Middle frontal gyrus (tissue), 1 donor: ENCODE measurements around the gene MLYCD.

ENCODE experiments used
- DNase-seq: peaks from one replicate; pipeline ENCODE4 v3.0.0-alpha.2; 2015; ENCODE audit warnings: low spot score; ENCODE audit errors: extremely low spot score

Gene MLYCD

DNA sequence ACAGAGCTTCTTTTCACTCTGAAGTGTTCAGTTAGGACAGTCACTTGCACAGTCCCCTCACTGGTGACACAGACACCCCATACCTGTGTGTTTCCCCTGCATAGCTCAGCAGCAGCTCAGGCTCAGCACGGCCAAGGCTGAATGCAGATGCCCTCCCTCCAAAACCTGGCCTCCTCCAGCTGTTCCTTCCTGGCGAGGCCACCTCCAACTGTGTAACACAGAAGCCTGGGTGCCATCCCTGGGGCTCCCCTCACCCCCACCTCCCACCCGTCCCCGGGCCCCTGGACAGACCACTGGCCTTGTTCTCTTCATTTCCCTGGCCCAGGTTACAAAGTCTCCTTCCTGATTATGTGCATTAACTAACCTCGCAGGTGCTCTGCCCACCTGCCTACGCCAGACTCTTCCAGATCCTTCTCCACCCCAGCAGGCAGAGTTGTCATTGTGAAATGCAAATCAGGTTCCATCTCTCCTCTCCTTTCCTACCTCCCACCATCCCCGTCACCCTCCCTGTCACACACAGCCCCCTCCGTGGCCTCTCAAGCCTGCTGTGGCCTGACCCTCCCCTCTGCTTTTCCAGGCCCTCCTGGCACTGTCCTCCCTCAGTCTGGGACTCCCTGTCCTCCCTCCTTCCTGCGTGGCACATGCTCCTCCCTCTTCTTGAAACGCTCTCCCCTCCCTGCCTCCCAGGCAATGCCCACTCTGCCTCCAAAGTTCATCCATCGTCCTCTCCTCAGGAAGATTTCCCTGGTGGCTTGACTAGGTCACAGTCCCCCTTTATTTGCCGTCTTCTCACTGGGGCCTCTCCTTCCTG, 26.4 kb downstream of the MLYCD start:
- no peak for DNase-seq

DNA sequence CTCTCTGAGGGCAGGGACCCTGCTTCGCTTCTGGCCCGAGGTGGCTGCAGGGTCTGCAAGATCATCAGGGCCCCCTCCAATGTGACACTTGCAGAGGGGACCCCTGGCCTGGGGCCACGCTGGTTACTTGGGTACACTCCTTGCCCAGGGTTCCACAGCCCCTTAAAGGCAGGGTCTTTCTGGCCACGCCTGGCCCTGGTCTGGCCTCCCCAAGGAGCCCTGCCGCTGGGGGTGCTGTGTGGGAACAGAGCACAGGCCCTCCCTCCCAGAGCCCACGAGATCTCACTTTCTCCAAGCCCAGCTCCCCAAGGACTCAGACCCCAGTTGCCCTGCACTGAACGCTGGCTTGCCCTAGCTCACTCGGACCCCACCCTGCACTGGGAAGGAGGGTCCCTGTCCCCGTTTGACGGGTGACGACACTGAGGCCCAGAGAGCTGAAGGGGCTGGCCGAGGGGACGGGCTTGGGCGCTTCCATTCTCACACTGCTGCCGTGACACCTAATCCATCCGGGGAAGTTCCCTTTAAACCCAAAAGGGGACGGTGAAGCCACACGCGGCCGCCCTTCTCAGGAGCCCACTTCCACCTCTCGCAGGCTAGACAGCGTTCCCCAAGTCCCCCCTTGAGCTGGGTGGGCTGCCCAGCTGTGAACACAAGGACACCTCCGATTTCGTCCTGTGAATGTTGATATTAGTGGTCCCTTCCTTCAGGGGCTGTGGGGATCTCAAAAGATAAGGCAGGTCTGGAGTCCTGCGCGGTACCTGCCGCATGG, 27.2 kb downstream of the MLYCD start:
- no peak for DNase-seq

DNA sequence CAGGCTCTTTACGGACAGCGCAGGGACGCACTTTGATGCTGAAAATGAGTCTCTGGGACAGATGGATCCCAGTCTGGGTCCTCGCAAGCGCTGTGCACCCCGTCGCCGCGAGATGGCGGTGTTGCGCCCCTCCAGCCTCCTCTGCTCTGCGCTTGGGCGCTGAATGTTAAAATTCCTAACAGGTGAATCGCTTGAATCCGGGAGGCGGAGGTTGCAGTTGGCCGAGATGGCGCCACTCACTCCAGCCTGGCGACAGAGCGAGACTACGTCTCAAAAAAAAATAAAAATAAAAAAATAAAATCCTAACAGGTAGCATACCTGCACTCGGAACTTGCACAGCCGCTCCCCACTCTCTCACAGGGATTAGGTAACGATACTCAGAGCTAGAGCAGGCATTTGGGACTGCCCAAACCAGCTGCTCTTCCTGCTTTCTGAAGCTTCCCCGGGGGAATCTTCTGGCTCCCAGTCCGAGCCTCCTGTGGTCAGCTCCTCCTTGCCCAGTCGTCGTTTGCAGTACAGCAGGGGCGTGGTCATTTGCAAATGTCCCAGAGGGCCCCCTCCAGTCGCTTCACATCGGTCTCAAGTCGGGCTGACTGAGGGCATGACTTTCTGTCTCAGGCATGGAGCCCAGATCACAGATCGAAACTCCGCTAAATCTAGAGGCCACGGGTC, 27.9 kb downstream of the MLYCD start:
- peak; percentile 26 for DNase-seq

DNA sequence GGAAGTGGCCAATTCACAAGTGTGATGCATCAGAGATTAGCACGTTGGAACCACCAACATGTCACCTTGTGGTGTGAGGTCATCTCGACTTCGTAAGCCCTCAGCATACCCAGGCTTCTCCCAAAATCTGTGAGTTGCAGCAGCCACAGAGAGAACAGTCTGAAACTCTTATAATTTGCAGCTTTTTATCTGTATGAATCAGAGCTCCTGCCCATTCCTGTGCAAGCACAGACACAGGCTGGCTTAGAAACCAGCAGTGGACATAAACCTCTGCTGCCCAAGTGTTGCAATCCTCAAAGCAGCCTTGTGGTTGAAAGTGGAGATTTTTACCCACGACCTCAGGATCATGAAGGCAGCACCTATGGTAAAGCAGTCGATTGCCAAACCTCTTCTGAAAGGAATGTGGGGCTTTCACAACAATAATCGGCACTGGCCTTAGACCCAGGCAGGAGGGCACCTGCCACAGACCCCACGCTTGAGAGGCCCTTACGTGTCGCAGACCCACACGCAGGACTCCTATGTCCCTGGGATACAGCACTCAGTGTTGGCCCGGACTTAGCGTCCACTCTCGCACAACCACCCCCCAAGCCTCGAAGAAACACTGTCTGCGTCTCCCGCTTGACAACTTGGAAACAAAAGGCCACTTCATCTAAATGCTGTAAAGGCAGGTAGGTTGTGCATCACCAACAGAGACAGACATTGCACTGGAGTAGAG, 29.6 kb downstream of the MLYCD start:
- no peak for DNase-seq

DNA sequence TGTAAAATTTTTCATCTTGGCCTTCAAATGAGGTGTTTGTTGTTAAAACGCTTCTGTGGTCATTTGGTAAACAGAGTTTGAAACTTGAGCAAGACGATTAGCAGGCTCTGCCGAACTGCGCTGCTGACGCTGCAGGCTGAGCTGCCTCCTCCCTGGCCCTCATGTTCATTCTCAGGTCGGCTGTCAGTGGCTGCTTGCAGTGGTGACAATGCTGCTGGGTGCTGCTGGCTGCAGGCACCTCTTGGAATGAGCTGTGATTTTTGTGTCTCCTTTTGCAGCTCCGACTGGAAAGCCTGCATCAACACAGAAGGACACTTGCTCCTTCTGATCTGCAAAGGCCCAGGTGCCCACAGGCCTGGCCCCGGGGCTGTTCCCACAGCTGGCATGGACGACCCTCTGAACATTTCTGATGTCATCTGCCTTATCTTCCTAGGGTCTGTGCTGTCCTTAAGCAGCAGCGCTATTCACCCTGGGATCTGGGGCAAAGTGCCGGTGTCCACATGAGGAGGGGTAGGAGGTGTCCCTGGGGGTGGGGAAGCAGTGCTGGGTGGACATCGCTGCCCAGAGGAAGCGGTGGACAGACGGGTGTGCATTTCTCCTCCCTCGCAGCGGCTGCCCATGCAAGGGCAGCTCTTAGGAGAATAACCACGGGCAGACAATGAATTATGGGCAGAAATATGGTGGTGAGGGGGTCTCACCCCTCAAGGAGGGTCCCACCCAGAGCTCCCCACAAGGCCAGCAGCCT, 31.1 kb downstream of the MLYCD start:
- no peak for DNase-seq

DNA sequence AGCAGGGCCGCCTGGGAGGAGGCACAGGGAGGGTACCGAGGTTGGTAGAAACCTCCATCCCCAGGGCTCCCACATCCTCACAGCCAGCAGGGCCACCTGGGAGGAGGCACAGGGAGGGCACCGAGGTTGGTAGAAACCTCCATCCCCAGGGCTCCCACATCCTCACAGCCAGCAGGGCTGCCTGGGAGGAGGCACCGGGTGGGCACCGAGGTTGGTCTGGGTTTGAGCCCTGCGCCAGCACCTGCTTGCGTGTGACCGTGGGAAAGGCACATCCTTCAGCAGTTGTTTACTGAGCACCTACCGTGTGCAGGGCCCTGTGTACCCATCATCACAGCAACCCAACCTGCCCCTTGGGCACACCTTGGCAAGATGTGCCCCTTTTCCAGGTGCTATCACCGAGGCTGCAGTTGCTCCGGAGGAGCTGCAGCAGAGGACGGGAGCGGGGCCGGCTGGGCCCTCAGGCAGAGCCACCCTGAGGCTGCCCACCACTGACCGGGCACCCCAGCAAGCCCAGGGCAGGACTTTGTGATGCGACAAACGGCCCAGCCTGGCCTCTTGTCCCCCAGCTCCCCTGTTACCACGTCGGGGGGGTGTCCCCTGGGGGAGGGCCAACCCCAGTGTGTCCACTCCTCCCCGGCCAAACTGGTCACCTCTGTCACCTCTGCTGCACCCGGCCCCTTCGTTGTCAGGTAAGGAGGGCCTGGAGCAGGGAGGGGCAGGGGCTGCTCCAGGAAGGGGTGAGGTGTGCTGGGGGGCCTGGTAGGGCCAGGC, 32.0 kb downstream of the MLYCD start:
- no peak for DNase-seq

DNA sequence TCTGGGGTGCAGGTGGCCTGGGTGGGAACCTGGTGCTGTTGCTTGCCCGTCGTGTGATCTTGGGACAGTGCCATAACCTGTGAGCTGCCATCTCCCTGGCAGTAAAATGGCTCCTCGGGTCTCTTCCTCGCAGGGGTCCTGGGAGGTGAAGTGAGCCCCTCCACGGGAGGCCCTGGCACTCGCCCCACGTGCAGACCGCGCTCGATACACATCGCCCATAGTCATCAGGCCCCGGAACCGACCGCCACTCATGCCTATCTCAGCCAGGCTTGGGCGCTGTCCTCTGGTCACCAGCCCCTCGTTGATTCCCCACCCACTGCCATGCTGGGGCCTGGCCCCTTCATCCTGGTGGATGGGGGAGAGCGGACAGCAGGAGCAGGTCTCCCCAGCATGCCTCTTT, 32.6 kb downstream of the MLYCD start:
- no peak for DNase-seq

DNA sequence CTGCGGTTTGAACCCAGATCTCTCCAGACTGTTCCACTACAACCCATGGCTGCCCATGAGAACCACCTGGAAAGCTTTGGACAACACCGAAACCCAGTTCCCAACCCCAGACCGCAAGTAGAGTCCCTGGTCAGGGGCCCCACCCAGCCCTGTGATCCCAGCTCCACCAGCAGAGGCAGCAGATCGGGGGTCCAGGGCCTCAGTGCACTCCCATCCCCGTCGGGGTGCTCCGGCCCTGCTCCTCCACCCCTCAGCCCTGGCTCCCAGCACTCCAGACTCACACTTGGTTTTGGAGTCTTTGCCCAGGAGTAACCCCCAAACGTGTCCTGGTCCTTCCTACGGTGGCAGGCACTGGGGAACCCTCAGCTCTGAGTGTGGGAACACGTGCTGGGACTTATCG, 33.4 kb downstream of the MLYCD start:
- no peak for DNase-seq

DNA sequence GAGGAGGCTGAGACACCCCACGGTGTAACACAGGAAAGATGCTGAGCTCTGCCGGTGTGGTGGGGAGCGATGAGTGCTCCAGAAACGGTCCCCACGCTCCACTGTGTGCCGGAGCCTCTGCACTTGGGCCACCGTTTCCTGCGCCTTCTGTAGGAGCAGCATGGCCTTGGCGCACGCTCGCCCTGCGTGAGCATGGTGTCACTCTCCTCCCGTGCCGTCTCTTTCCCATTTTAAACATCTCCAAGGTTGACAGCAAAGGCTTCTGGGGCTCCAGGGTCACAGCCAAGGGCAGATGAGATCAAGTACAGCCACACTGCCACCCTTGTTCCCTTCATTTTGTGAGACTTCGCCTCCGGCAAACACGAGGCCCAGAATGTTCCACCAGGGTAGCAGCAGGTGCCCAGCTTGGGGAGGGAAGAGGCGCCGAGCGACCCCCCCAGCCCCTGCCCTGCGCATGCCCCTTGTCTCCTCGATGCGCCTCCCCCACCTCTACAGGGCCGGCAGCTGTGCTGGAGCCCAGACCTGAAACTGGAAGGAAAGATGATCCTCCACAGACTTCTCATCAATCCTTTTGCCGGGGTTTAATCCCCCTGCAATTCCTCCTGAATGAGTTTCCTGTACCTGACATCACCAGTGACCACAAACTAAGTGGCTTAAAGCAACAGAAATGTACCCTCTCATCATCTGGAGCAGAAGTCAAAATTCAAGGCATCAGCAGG, 34.2 kb downstream of the MLYCD start:
- DNase-seq = no peak

DNA sequence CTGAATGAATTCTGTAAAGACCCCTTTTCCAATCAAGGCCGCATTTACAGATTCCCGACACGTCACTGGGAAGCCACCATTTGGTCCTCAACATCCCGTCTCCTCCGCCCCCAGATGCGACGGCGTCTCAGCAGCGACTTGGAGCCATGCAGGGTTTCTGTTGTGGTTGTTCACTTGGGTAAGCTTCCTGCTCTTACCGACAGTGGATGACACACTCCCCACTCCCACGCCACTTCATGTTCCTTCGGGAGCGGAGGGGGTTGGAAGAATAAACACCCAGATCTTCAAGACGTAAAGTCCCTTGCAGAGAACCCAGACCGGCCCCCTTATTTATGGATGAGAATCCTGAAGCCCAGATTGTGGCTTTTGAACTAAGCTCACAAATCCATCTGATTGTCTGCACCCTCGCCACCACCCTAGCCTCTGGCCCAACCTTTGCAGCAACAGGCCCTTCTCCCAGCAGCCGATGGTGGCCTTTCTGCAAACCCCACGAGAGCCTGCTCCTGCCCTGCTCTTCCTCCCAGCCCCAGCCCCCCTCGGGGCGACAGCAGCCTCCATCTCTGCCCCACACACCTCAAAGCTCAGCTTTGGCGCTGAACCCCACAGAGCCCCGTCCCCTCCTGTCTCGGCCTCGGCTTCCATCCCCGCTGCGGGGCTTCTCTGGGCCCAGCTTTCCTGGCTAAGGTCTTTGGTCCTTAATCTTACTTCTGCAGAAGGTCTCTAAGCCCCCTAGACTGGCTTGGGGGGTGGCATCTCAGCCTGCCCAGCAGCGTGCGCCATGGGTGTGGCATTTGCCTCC, 35.2 kb downstream of the MLYCD start:
- DNase-seq = peak; percentile 18

DNA sequence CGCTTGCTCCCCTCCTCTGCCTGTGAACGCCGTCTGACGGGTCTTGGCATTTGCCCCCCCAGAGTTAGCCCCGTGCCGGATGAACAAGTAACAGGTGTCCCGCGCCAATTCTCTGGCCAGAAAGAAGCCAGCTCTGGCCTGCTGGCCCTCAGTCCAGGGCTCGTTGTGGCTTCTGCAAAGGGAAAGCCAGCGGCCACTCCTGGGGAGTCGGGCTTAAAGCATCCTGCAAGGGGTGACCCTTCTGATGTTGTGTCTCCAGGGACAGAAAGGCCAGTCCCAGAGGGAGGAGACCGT, 35.7 kb downstream of the MLYCD start:
- no peak for DNase-seq

DNA sequence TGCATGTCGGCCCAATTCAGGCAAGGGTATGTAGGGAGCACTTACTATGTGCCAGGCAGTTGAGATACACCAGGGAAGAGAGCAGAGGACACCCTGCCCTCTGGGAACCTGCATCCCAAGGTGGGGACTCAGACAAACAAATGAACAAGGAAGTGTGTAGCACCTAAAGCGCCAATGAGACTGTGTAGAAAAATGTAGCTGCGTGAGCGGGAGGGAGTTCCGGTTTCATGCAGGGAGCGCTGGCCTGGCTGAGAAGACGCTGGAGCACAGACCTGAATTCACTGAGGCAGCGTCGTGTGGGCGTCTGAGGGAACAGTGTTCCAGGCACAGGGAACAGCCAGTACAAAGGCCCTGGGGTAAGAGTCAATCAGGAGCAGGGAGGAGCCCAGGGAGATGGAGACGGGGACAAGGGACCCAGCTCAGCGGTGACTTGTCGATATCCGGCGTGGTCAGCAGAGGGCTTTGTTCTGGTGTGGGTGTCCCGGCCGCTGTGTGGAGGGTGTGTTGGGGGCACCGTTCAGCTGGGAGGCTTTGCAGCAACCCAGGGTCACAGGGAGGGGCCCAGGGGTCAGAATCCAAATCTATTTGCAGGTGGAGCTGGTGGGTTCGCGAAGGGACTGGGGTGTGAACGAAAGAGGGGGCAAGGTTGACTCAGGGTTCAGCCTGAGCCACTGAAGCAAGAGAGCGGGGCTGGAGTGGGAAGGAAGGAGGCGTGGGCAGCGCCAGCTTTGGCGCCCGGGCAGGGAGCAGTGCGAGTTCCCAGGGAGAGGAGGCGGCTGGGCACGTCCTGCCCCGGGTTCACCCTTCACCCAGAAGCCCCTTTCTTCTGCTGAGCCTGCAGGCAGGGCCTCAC, 36.3 kb downstream of the MLYCD start:
- no peak for DNase-seq

DNA sequence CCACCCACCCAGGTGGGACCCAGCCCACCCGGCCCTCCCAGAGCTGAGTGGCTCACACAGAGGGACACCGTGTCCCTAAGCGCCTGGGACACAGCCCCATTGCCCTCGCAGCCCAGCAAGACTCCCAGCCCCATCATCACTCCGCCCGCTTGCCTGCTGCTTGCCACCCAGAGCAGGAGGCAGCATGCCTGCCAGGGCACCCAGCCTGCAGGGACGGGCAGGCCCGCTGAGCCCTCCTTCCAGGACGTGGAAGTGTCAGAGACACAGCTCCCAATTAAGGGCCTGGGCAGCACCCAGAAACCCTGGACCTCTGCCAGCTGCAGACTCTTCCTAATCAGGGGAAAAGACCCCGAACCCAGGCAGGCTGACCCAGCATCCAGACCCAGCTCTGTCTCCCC, 36.9 kb downstream of the MLYCD start:
- no peak for DNase-seq

DNA sequence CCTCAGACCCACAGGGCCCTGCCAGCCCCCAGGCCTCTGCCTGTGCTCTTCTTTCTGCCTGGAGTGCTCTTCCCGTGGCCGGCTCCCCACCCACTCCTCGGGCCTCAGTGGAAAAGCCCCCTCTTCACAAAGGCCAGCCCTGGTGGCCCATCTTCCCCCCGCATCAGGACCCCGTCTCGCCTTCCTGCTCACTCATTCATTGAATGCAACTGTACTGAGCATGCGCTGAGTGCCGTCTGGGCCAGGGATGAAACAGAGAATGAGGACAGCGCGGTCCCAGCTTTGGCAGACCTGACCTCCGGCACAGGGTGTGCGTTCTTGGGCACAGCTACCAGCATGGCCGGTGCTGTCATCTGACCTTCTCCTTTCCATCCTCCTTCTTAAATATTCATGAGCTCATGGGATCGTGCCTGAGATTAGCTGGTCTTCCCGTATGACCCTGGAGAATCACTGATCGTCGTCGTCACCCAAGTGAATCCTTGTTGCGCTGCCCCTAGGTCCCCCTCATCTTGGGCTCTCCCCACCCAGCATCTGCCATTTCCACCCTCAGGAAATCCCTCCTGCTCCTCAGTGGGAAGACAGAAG, 37.8 kb downstream of the MLYCD start:
- no peak for DNase-seq

DNA sequence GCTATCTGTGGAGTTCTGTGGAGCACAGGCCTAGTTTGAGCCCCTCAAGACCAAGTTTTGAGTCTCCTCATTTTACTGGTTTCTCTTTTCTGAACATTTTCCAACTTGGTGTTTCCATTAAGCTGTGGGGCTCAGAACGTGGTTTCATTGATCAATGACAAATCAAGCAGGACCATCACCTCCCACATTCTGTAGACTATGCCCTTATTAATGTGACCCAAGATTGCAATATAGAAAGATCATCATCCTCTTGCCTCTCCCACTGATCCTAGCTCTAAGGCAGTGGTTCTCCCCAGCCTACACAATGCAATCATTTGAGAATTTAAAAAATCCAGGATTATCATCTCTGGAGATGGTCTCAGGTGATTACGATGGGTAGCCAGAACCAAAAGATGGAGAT, 38.4 kb downstream of the MLYCD start:
- DNase-seq = no peak

DNA sequence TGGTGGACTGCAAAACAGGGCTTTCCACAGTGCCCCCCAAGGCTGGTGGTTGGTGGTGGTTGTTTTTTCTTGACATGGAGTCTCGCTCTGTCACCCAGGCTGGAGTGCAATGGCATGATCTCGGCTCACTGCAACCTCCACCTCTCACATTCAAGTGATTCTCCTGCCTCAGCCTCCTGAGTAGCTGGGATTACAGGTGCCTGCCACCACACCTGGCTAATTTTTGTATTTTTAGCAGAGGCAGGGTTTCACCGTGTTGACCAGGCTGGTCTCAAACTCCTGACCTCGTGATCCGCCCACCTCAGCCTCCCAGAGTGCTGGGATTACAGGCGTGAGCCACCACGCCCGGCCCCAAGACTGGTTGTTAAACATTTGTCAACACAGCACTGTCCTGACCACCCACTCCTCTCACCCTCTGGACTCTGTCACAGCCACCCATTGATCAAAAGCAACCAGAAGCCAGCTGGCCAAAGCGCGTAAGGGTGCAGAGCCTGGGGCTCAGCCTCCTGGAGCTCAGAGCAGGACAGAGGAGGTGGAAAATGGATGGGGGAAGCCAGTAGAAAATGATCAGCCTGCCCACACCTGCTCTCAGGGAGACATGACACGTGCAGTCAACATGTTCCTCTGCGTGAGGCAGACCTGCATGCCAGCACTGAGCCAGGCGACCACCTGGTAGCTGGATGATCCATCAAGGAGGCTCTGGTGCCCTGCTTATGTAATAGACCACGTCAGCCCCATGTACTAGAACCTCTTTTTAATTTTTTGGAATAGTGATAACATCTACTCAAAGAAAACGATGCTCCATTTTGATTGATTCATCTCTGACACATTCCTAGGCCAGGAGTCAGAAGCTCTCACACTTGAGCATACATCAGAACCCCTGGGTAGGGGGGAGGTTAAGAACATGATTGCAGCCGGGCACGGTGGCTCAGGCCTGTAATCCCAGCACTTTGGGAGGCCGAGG, 39.3 kb downstream of the MLYCD start:
- DNase-seq = no peak
